NB4 (cell line): ENCODE results near the gene S100A1.

ENCODE experiments used
- TF ChIP-seq, protein P1 (sequence below): IDR thresholded peaks from one replicate; pipeline ENCODE4 v1.5.1; 2012; ENCODE audit warnings: low read depth, low read length
- TF ChIP-seq, protein P2 (sequence below): IDR thresholded peaks from 2 replicates; pipeline ENCODE4 v1.6.1; 2011; ENCODE audit warnings: low read depth, low read length

DNA sequence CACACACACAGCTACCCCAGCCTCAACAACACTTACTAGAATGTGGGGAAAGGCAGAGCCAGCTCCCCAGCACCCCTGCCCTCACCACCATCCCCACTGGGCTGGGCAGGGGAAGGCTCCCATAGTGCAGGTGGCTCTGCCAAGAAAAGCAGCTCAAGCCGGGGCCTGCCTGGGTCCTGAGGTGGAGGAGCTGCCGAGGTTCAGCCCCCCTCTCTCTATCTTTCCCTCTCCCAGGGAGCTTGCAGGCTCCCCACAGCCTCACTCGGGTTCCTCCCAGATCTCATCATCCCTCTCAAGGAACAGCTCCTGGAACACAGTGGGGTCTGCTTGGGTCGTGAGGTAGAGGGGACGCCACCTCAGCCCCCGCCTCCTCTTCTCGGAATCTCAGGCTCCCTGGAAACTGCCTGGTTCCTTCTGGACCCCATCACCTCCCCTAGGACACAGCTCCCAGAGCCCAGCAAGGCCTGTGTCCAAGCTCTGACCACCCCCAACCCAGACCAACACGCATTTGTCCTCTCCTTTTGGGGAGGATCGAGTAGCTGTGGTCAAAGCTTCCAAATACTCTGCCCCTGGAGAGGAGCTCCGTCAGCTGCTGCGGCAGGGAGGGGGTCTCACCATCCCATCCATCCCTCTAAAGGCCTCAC, 16.0 kb upstream of the S100A1 start:
- TF ChIP-seq, protein P1, sequence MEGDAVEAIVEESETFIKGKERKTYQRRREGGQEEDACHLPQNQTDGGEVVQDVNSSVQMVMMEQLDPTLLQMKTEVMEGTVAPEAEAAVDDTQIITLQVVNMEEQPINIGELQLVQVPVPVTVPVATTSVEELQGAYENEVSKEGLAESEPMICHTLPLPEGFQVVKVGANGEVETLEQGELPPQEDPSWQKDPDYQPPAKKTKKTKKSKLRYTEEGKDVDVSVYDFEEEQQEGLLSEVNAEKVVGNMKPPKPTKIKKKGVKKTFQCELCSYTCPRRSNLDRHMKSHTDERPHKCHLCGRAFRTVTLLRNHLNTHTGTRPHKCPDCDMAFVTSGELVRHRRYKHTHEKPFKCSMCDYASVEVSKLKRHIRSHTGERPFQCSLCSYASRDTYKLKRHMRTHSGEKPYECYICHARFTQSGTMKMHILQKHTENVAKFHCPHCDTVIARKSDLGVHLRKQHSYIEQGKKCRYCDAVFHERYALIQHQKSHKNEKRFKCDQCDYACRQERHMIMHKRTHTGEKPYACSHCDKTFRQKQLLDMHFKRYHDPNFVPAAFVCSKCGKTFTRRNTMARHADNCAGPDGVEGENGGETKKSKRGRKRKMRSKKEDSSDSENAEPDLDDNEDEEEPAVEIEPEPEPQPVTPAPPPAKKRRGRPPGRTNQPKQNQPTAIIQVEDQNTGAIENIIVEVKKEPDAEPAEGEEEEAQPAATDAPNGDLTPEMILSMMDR, result no peak
- TF ChIP-seq, protein P2, sequence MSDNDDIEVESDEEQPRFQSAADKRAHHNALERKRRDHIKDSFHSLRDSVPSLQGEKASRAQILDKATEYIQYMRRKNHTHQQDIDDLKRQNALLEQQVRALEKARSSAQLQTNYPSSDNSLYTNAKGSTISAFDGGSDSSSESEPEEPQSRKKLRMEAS, result no peak
